Measurements from ENCODE around the gene TPTE.
"Not testable (repeated sequence)": the region's sequence is repeated elsewhere in the genome, so short reads cannot be mapped to it uniquely, and the experiment has no call there.

TPTE gene

DNA sequence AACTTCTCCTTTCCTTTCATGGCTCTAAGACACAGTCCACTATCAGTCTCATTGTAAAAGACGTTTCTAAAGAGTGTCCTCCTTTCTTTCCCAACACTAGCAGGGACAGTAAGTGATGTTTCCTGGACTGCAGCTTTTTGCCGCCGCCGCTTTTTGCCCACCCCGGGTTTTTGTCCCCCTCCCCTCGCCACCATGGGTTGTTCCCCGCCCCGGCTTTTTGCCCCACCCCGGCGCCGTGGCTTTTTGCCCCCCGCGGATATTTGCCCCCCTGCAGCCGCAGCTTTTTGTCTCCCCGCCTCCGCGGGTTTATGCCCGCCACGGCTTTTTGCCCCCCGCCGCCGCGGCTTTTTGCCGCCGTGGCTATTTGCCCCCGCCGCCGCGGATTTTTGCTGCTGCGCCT lies 95.2 kb downstream of the TPTE start:
- DNase-seq (ENCODE audit: low read depth, low spot score), result no peak

- not testable (repeated sequence) for DNase-seq (ENCODE audit: low read depth, low spot score)
Measured at GRCh38 chr21:10617133-10617752, 95.9 kb downstream of the TPTE start.

- no peak for DNase-seq (ENCODE audit: low read depth, low spot score)
Measured at GRCh38 chr21:10627316-10627863, 106.0 kb downstream of the TPTE start.

- not testable (repeated sequence) for DNase-seq (ENCODE audit: low read depth, low spot score)
Measured at GRCh38 chr21:10629239-10629638, 107.9 kb downstream of the TPTE start.

- DNase-seq (ENCODE audit: low read depth, low spot score), result not testable (repeated sequence)
Measured at GRCh38 chr21:10630829-10631228, 109.4 kb downstream of the TPTE start.

GRCh38 chr21:10631316-10631715 lies 109.9 kb downstream of the TPTE start:
- DNase-seq (ENCODE audit: low read depth, low spot score), result not testable (repeated sequence)

GRCh38 chr21:10638144-10638543 lies 116.8 kb downstream of the TPTE start:
- DNase-seq (ENCODE audit: low read depth, low spot score), result not testable (repeated sequence)

- DNase-seq (ENCODE audit: low read depth, low spot score), result no peak
Measured at GRCh38 chr21:10639123-10639522, 117.7 kb downstream of the TPTE start.

DNA sequence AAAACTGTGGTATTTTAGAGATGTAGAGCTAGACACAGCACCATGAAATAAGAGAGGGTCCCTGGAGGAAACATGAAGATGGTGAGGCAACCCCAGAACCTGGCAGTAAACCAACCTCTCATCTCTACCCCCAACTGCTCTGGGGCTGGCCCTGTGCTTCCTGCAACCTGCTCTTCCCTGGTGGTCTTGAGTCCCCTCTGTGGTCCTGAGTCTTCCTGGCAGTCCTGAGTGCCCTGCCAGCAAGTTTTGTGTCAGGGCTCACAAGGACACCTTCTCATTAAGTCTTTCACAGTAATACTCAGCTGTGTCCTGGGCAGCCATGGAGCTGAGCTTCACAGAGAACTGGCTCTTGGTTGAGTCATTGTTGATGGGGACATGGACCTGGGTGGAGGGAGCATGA lies 118.4 kb downstream of the TPTE start:
- DNase-seq (ENCODE audit: low read depth, low spot score), result not testable (repeated sequence)

GRCh38 chr21:10640446-10640845 lies 119.1 kb downstream of the TPTE start:
- no peak for DNase-seq (ENCODE audit: low read depth, low spot score)

DNA sequence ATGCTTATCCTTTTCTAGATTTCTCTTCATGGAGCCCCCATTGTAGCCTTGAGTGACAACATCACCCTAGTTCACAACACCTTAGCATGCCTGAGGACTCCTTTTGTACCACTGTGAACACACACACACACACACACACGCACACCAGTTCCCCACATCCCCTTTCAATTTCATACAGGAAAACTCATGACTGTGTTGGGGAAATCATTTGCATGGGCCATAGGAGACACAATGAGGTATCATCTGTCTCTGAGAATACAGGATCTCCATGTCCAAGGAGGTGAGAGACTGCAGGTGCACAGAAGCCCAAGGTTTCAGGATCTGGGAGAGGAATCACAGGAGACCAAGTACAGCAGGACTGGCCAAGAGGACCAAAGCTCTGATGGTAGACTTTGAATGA lies 119.7 kb downstream of the TPTE start:
- no peak for DNase-seq (ENCODE audit: low read depth, low spot score)

DNA sequence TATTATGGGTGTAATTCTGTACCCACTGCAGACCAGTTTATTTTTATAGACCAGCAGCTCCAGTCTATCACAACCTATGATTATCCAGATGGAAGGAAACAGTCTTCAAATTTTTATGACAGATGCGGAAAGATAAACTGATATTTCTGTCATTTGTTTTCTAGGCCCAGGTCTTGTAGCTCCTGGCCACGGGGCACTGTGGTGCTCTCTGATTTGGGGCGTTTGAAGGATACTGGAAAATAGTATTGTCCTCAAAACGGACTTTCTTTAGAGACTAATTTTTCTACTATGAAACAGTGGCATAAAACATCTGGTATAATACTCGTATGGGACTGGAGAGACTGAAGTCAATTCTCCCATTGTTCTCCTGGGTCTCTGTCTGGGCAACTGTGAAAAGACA lies 124.3 kb downstream of the TPTE start:
- not testable (repeated sequence) for DNase-seq (ENCODE audit: low read depth, low spot score)

- not testable (repeated sequence) for DNase-seq (ENCODE audit: low read depth, low spot score)
Measured at GRCh38 chr21:10649350-10650149, 128.2 kb downstream of the TPTE start.

DNA sequence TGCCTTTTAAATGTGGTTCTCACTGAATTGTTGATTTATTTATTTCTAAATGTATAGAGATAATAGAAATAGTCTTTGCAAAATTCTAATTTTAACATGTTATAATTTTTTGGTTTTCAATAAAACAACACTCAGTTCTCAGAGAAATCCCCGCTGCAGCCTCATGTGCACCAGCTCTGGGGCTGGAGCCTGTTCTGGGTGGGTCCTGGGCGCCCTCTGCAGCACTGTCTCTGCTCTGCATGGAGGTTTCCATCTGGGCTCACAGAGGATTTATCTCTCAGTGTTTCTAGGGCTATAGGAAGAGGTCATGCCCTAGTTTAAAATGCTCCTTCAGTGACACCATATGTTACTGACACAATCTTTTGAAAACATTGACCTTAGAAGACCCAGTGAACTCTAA lies 128.9 kb downstream of the TPTE start:
- DNase-seq (ENCODE audit: low read depth, low spot score), result not testable (repeated sequence)
